Measurements from ENCODE around the gene AKR1B15. TPM values are rescaled to one million over a fixed set of nuclear protein-coding genes. Genes with fewer than 3 reads are reported as not detected.

AKR1B15 gene
- total and polyA plus RNA-seq, 8 donors: 0.25 TPM; not detected in 7

DNA sequence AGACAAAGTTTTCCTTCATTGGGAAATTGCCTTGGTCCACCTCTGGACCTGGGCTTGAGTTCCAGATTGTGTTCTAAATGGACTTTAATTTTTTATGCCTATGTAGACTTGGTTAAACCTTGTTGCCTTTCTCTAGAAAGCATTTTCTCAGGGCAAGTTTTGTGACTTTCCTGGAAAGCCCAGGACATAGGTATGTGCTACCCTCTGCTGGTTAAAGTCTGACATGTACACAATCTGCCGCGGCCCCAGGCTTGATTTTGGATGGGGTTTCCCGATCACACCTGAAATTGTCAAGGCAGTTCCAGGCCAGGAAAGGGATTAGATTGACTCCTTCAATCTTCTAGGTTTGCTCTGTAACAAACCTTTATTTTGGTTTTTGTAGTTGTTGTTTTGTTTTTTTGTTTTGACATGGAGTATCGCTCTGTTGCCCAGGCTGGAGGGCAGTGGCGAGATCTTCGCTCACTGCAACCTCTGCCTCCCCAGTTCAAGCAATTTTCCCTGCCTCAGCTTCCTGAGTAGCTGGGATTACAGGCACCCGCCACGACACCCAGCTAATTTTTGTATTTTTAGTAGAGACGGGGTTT lies 35.6 kb upstream of the AKR1B15 start:
- H3K9me3 ChIP-seq: no peaks in the 10 kb centered on the region
- peak in 3 of 6 donors; percentile 19 to 64 (median 35) for DNase-seq
- FAIRE-seq: no peak
- TF ChIP-seq, protein P1, sequence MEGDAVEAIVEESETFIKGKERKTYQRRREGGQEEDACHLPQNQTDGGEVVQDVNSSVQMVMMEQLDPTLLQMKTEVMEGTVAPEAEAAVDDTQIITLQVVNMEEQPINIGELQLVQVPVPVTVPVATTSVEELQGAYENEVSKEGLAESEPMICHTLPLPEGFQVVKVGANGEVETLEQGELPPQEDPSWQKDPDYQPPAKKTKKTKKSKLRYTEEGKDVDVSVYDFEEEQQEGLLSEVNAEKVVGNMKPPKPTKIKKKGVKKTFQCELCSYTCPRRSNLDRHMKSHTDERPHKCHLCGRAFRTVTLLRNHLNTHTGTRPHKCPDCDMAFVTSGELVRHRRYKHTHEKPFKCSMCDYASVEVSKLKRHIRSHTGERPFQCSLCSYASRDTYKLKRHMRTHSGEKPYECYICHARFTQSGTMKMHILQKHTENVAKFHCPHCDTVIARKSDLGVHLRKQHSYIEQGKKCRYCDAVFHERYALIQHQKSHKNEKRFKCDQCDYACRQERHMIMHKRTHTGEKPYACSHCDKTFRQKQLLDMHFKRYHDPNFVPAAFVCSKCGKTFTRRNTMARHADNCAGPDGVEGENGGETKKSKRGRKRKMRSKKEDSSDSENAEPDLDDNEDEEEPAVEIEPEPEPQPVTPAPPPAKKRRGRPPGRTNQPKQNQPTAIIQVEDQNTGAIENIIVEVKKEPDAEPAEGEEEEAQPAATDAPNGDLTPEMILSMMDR (IDR thresholded peaks at IDR 0.05): peak; percentile 13 to 45 (median 38)
- 41 to 46% methylated on average over 9 of the region's 9 CpGs for WGBS, 2 donors
- H3K4me3 ChIP-seq: no peak overlapping the region
- intact Hi-C loops (cut with DNase I): loop anchor here in 2 of 3 donors (5.0 to 10.0 kb wide), 2 partner anchors 76 to 78 kb away; no protein-coding TSS in a partner anchor
- no peaks in the 10 kb centered on the region for H3K36me3 ChIP-seq
- peak; percentile 68 to 87 (median 84) for ATAC-seq
- no peaks in the 10 kb centered on the region for H3K4me1 ChIP-seq
- H3K27ac ChIP-seq: no peak overlapping the region
- no peaks in the 10 kb centered on the region for H3K27me3 ChIP-seq

DNA sequence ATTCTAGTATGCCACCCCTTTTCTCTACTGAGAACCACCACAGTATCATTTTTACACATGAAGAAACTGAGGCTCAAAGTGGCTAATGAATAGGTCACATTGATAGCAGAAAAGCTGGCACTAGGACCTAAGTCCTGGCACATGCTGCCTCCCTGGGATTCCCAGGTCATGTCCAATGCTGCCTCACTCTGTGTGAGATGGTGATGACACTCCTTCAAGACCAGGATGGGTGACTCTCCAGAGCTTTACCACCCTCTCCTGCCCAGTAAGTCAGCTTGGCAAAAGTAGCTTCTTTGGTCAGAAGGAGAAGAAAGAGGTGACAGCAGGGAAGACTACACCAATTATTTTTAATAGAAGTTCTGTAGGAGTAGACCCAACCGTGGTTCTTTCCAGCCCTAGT lies 34.8 kb upstream of the AKR1B15 start:
- H3K4me1 ChIP-seq: no peaks in the 10 kb centered on the region
- FAIRE-seq: no peak
- WGBS, 2 donors: 10 to 16% methylated on average over 1 of the region's 1 CpG
- H3K27me3 ChIP-seq: no peaks in the 10 kb centered on the region
- peak in 3 of 4 donors; percentile 20 to 26 (median 21) for ATAC-seq
- no peak overlapping the region for H3K4me3 ChIP-seq
- no peaks in the 10 kb centered on the region for H3K9me3 ChIP-seq
- DNase-seq: no peak
- H3K36me3 ChIP-seq: no peaks in the 10 kb centered on the region
- intact Hi-C loops (cut with DNase I): loop anchor here in 2 of 3 donors (5.0 to 10.0 kb wide), 2 partner anchors 77 to 79 kb away; no protein-coding TSS in a partner anchor
- TF ChIP-seq, protein P1 (IDR thresholded peaks at IDR 0.05): no peak
- no peak overlapping the region for H3K27ac ChIP-seq

DNA sequence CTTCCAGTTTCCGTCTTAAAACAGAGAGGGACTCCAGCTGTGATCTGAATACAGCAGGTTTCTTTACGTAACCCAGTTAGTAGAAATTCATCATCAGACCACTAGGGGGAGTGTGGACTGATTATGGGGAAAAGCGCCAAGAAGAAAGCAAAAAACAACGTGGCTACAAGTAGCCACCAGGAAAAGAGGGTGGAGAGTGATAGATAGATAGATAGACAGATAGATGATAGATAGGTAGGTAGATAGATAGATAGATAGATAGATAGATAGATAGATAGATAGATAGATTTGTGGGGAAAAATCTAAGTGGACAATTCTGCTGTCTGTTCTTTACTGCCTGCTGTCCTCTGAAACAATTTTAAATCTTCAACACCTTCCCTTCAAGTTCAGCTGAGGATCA lies 34.2 kb upstream of the AKR1B15 start:
- no peak overlapping the region for H3K27ac ChIP-seq
- no peaks in the 10 kb centered on the region for H3K36me3 ChIP-seq
- TF ChIP-seq, protein P1 (IDR thresholded peaks at IDR 0.05): peak; percentile 61 to 82 (median 72)
- no peaks in the 10 kb centered on the region for H3K27me3 ChIP-seq
- no peak overlapping the region for H3K4me3 ChIP-seq
- 0 to 1% methylated on average over 4 of the region's 4 CpGs for WGBS, 2 donors
- peaks cover 0 to under 1% (median 0%) of the 10 kb centered on the region in 3 donors for H3K4me1 ChIP-seq
- ATAC-seq: peak; percentile 69 to 87 (median 84)
- intact Hi-C loops (cut with DNase I): loop anchor here in 2 of 3 donors (5.0 to 10.0 kb wide), 3 partner anchors 77 to 93 kb away; no protein-coding TSS in a partner anchor
- DNase-seq: peak in 1 of 6 donors; percentile 33
- H3K9me3 ChIP-seq: no peaks in the 10 kb centered on the region
- FAIRE-seq: no peak

DNA sequence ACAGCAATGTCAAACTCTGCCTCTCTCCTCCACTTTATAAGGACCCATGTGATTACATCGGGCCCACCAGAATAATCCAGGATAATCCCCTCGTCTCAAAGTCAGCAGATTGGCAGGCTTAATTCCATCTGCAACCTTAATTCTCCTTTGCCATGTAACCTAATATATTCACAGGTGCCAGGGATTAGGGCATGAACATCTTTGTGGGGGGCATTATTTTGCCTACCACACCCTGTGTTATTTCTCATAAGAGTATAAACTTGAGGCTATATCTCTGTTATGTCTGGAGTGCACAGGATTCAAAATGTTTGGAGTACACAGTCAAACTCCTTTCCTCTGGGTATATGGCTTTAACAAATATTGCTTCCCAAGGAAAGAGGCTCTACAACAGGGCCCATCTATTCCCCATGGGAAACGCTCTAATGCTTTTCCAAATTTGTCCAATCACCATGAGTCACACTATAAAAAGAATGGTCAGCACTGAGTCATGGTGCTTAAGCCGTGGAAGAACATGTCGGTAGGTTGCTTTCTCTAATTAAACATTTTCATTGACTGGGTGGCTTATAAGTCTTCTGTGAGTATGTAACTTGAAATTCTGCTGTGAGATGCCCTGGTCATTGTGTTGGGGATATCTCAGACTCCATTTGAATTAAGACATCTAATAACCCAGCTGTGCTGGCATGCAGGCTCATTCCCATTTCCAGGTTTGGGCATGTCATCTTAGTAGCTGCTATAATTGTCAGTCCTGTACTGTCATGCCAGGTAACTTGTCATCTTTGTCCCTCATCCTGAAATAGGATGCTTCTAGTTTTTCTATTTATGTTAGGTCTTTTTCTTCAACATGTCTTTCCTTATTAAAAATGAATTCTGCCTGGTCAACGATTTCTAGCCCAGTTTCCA lies 33.1 kb upstream of the AKR1B15 start:
- intact Hi-C loops (cut with DNase I): loop anchor here in 2 of 3 donors (5.0 to 10.0 kb wide), 2 partner anchors 81 to 91 kb away; no protein-coding TSS in a partner anchor
- DNase-seq (no peak), ATAC-seq (no peak), FAIRE-seq (no peak)
- H3K4me3 ChIP-seq: no peak overlapping the region
- no peaks in the 10 kb centered on the region for H3K9me3 ChIP-seq
- TF ChIP-seq, protein P1 (IDR thresholded peaks at IDR 0.05): no peak
- no peaks in the 10 kb centered on the region for H3K27me3 ChIP-seq
- H3K4me1 ChIP-seq: peaks cover 0 to 5% (median 0%) of the 10 kb centered on the region in 3 donors
- 59 to 73% methylated on average over 6 of the region's 6 CpGs for WGBS, 2 donors
- no peak overlapping the region for H3K27ac ChIP-seq
- H3K36me3 ChIP-seq: no peaks in the 10 kb centered on the region

All from pancreas (tissue), 10 donors.